Uterus (tissue), 2 donors: ENCODE measurements around the gene SLC6A1.

Experiments
- POLR2A ChIP-seq, 2 donors: fragments of 450-650 bp; IDR thresholded peaks; one replicate each; pipeline ENCODE4 v1.6.1; 2016; ENCODE audit warnings: antibody characterized with exemption in 2 of 2, mild to moderate bottlenecking in 1 of 2, moderate library complexity in 1 of 2
- TF ChIP-seq, protein P1 (sequence below), 4 experiments: fragments of 200-600 bp in 2 of 4; fragments of 450-650 bp in 2 of 4; sonication (generic) in 2 of 4; IDR thresholded peaks; one replicate each; pipeline ENCODE4 v1.5.1; 2016 to 2019; ENCODE audit warnings: antibody characterized with exemption in 4 of 4, mild to moderate bottlenecking in 2 of 4, moderate library complexity in 1 of 4

DNA sequence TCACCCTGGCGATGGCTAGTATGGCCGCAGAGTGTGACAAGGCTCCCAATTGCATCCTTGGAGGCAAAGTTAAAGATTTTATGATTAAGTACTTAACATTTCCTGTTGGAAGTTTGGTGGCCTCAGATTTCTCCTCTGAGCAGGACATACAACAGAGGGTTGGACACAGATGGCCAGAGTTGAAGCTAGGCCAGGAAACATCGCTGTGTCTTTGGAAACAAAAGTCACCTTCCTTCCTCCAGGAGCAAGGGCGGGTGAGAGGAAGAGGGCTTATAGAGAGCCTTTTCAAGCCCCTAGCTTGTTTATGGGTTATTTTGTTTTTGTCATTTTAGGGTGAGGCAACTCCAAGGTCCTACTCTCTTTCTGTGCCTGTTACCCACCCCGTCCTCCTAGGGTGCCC is 24.2 kb downstream of the SLC6A1 start:
- TF ChIP-seq, protein P1, sequence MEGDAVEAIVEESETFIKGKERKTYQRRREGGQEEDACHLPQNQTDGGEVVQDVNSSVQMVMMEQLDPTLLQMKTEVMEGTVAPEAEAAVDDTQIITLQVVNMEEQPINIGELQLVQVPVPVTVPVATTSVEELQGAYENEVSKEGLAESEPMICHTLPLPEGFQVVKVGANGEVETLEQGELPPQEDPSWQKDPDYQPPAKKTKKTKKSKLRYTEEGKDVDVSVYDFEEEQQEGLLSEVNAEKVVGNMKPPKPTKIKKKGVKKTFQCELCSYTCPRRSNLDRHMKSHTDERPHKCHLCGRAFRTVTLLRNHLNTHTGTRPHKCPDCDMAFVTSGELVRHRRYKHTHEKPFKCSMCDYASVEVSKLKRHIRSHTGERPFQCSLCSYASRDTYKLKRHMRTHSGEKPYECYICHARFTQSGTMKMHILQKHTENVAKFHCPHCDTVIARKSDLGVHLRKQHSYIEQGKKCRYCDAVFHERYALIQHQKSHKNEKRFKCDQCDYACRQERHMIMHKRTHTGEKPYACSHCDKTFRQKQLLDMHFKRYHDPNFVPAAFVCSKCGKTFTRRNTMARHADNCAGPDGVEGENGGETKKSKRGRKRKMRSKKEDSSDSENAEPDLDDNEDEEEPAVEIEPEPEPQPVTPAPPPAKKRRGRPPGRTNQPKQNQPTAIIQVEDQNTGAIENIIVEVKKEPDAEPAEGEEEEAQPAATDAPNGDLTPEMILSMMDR (IDR thresholded peaks at IDR 0.05) = no peak
- TF ChIP-seq POLR2A (IDR thresholded peaks at IDR 0.05) = no peak
